ENCODE measurements around the gene OR1S2. TPM values are rescaled to one million over a fixed set of nuclear protein-coding genes. Genes with fewer than 3 reads are reported as not detected.
"Not testable (repeated sequence)": the region's sequence is repeated elsewhere in the genome, so short reads cannot be mapped to it uniquely, and the experiment has no call there.

Gene OR1S2
- total RNA-seq = not detected

- no peaks in the 10 kb centered on the region for H3K36me3 Mint-ChIP-seq
- ATAC-seq (no peak), DNase-seq (ENCODE audit: low spot score in 2 of 2) (no peak)
- peaks cover 0 to 6% of the 10 kb centered on the region in 2 donors for H3K9me3 Mint-ChIP-seq
- H3K27ac Mint-ChIP-seq = no peak within 1 kb of the TSS
Measured at GRCh38 chr11:58204042-58204441, at the start of gene OR1S2. OR1S2 (minus strand) TSS chr11:58204142; CDS start chr11:58204142, 0 bp downstream.

- H3K36me3 Mint-ChIP-seq = no peaks in the 10 kb centered on the region
- H3K27ac Mint-ChIP-seq = no peak overlapping the region
- no peak for ATAC-seq
- peaks cover 14 to 17% of the 10 kb centered on the region in 2 donors for H3K9me3 Mint-ChIP-seq
- DNase-seq (ENCODE audit: low spot score in 2 of 2) = no peak
Measured at GRCh38 chr11:58243954-58244353, 40.0 kb upstream of the OR1S2 start.

- peaks cover 4 to 9% of the 10 kb centered on the region in 2 donors for H3K9me3 Mint-ChIP-seq
- peaks cover 0 to 5% of the 10 kb centered on the region in 2 donors for H3K36me3 Mint-ChIP-seq
- ATAC-seq (no peak), DNase-seq (ENCODE audit: low spot score in 2 of 2) (no peak)
- H3K27ac Mint-ChIP-seq = no peak overlapping the region
Measured at GRCh38 chr11:58227956-58228615, 24.1 kb upstream of the OR1S2 start.

- ATAC-seq (no peak), DNase-seq (ENCODE audit: low spot score in 2 of 2) (no peak)
- Mint-ChIP-seq H3K9me3 (peaks cover under 1% of the 10 kb centered on the region in 2 donors), H3K27ac (no peak overlapping the region), H3K36me3 (peaks cover 0 to 1% of the 10 kb centered on the region in 2 donors)
Measured at GRCh38 chr11:58222721-58223120, 18.8 kb upstream of the OR1S2 start.

- Mint-ChIP-seq H3K9me3 (peaks cover 0 to 8% of the 10 kb centered on the region in 2 donors), H3K36me3 (no peaks in the 10 kb centered on the region), H3K27ac (no peak overlapping the region)
- ATAC-seq (no peak), DNase-seq (ENCODE audit: low spot score in 2 of 2) (no peak)
Measured at GRCh38 chr11:58216476-58216875, 12.5 kb upstream of the OR1S2 start.

- H3K27ac Mint-ChIP-seq; DNase-seq (ENCODE audit: low spot score in 2 of 2); ATAC-seq; H3K36me3 Mint-ChIP-seq; H3K9me3 Mint-ChIP-seq: not testable (repeated sequence)
Measured at GRCh38 chr11:58212420-58212819, 8.5 kb upstream of the OR1S2 start, which contains the start of gene OR1S1. OR1S1 (plus strand) TSS chr11:58212720.

- no peak for ATAC-seq
- no peak overlapping the region for H3K27ac Mint-ChIP-seq
Measured at GRCh38 chr11:58199271-58199670, 4.7 kb downstream of the OR1S2 start.

GRCh38 chr11:58195939-58196338, 8.0 kb downstream of the OR1S2 start:
- DNase-seq (ENCODE audit: low spot score in 2 of 2) = no peak
- Mint-ChIP-seq H3K9me3 (peaks cover 0 to 5% of the 10 kb centered on the region in 2 donors), H3K36me3 (peaks cover 0 to 5% of the 10 kb centered on the region in 2 donors), H3K27ac (no peak overlapping the region)
- ATAC-seq = no peak

More at GRCh38 chr11:58199271-58199670, 4.7 kb downstream of the OR1S2 start:
- no peak for DNase-seq (ENCODE audit: low spot score in 2 of 2)
- Mint-ChIP-seq H3K9me3 (peaks cover 0 to 11% of the 10 kb centered on the region in 2 donors), H3K36me3 (peaks cover 0 to 5% of the 10 kb centered on the region in 2 donors)

GRCh38 chr11:58193391-58193790, 10.6 kb downstream of the OR1S2 start:
- Mint-ChIP-seq H3K27ac (no peak overlapping the region), H3K36me3 (peaks cover 0 to 5% of the 10 kb centered on the region in 2 donors), H3K9me3 (peaks cover 0 to 5% of the 10 kb centered on the region in 2 donors)
- ATAC-seq (no peak), DNase-seq (ENCODE audit: low spot score in 2 of 2) (no peak)

- no peaks in the 10 kb centered on the region for H3K9me3 Mint-ChIP-seq
- ATAC-seq (no peak), DNase-seq (ENCODE audit: low spot score in 2 of 2) (no peak)
- H3K27ac Mint-ChIP-seq = no peak overlapping the region
- H3K36me3 Mint-ChIP-seq = peaks cover 0 to under 1% of the 10 kb centered on the region in 2 donors
Measured at GRCh38 chr11:58192229-58192628, 11.7 kb downstream of the OR1S2 start.

GRCh38 chr11:58188770-58189169, 15.2 kb downstream of the OR1S2 start, which contains the start of gene OR9Q2:
OR9Q2 (plus strand) TSS chr11:58189070; CDS start chr11:58190491, 1,421 bp downstream.
- DNase-seq (ENCODE audit: low spot score in 2 of 2) = no peak
- ATAC-seq = no peak
- Mint-ChIP-seq H3K9me3 (no peaks in the 10 kb centered on the region), H3K36me3 (no peaks in the 10 kb centered on the region), H3K27ac (no peak within 1 kb of the TSS)

- H3K27ac Mint-ChIP-seq = no peak overlapping the region
- no peaks in the 10 kb centered on the region for H3K9me3 Mint-ChIP-seq
- DNase-seq (ENCODE audit: low spot score in 2 of 2) (no peak), ATAC-seq (no peak)
- H3K36me3 Mint-ChIP-seq = no peaks in the 10 kb centered on the region
Measured at GRCh38 chr11:58186938-58187337, 17.0 kb downstream of the OR1S2 start.

GRCh38 chr11:58179648-58180047, 24.3 kb downstream of the OR1S2 start:
- ATAC-seq (no peak), DNase-seq (ENCODE audit: low spot score in 2 of 2) (no peak)
- no peaks in the 10 kb centered on the region for H3K9me3 Mint-ChIP-seq
- H3K36me3 Mint-ChIP-seq = no peaks in the 10 kb centered on the region
- H3K27ac Mint-ChIP-seq = no peak overlapping the region

GRCh38 chr11:58178444-58178843, 25.5 kb downstream of the OR1S2 start:
- H3K9me3 Mint-ChIP-seq = no peaks in the 10 kb centered on the region
- no peak for ATAC-seq

GRCh38 chr11:58177409-58178054, 26.4 kb downstream of the OR1S2 start:
- no peak overlapping the region for H3K27ac Mint-ChIP-seq
- H3K9me3 Mint-ChIP-seq = no peaks in the 10 kb centered on the region
- ATAC-seq (no peak), DNase-seq (ENCODE audit: low spot score in 2 of 2) (no peak)
- H3K36me3 Mint-ChIP-seq = no peaks in the 10 kb centered on the region

More at GRCh38 chr11:58178444-58178843, 25.5 kb downstream of the OR1S2 start:
- Mint-ChIP-seq H3K27ac (no peak overlapping the region), H3K36me3 (no peaks in the 10 kb centered on the region)
- DNase-seq (ENCODE audit: low spot score in 2 of 2) = no peak

GRCh38 chr11:58165504-58166106, 38.3 kb downstream of the OR1S2 start:
- Mint-ChIP-seq H3K36me3 (no peaks in the 10 kb centered on the region), H3K27ac (no peak overlapping the region), H3K9me3 (peaks cover 0 to 7% of the 10 kb centered on the region in 2 donors)
- no peak for DNase-seq (ENCODE audit: low spot score in 2 of 2)
- ATAC-seq = no peak

- DNase-seq (ENCODE audit: low spot score in 2 of 2) (no peak), ATAC-seq (no peak)
- no peaks in the 10 kb centered on the region for H3K36me3 Mint-ChIP-seq
- peaks cover 0 to 4% of the 10 kb centered on the region in 2 donors for H3K9me3 Mint-ChIP-seq
- H3K27ac Mint-ChIP-seq = no peak overlapping the region
Measured at GRCh38 chr11:58164990-58165389, 39.0 kb downstream of the OR1S2 start.
